ENCODE data around the gene CREBL2.
"Not testable (repeated sequence)": the region's sequence is repeated elsewhere in the genome, so short reads cannot be mapped to it uniquely, and the experiment has no call there.

Gene CREBL2

DNA sequence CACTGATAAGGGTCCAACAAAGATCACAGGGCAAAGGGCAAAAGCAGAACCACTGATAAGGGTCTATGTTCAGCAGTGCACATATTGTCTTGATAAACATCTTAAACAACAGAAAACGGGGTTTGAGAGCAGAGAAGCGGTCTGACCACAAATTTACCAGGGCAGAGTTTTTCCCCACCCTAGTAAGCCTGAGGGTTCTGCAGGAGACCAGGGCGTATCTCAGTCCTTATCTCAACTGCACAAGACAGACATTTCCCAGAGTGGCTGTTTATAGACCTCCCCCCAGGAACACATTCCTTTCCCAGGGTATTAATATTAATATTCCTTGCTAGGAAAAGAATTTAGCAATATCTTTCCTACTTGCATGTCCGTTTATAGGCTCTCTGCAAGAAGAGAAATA, 28.3 kb downstream of the CREBL2 start:
- peak; percentile 25 for DNase-seq (ENCODE audit: low read depth)

DNA sequence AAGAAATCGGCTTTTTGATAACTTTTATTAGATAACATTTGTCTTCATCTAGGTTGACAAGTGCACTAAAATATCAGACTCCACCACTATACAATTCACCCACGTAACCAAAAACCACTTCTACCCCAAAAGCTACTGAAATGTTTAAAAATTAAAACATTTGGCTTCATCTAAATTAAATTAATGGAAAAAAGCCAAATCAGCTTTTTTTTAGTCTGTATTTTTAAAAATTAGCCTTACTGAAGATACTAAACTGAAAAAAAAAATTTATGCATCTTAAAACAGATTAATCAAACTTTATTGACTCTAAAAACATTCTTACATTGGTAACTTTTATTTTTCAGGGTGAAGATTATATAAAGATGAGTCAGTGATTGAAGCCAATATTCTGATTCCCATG, 30.0 kb downstream of the CREBL2 start:
- DNase-seq (ENCODE audit: low read depth): no peak

DNA sequence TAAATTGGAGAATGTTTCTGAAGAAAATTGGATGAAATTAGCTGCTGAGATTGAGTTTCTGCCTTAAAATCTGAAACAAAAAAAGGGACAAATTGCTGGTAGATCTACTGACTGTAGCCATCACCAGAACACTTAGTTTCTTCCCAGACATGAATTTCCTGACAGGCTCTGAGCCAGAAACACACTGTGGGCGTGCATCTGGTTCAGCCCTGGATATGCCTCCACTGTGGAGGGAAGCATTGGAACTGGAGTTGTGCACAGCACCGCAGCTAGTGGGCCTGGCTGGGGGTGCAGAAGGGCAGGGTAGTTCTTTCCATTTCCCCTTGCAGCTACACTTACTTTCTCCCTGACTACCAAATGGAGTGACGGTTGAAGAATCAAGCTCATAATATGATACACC, 31.2 kb downstream of the CREBL2 start:
- DNase-seq (ENCODE audit: low read depth): no peak

DNA sequence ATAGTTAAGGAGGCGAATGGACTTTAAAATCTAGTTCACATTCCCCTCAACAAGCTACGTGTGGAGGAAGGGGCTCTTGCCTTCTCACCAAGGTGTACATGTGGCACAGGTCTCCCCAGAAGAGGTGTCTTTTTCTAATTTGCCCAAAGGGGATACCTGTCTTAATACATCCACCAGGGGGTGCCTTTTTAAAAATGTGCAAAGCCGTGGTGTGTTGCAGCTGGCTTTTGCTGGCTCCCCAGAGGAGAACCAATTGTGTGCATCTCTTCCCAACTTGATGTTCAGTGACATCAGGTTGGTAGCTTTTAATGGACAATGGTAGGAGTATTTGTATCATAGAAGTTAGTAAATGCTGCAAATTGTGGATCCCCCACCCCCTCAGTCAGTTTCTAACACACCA, 33.8 kb downstream of the CREBL2 start:
- no peak for DNase-seq (ENCODE audit: low read depth)

DNA sequence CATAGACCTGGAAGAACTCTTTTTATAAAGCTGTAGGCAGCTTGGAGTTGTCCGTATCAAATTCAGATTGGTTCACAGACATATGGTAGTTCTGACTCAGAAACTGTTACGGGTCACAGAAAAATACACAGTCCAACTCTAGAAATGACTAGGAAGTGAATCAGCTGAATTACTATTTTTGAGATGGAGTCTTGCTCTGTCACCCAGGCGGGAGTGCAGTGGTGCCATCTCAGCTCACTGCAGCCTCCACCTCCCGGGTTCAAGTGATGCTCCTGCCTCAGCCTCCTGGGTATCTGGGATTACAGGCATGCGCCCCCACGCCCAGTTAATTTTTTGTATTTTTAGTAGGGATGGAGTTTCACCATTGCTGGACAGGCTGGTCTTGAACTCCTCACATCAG, 34.3 kb downstream of the CREBL2 start:
- DNase-seq (ENCODE audit: low read depth): not testable (repeated sequence)

DNA sequence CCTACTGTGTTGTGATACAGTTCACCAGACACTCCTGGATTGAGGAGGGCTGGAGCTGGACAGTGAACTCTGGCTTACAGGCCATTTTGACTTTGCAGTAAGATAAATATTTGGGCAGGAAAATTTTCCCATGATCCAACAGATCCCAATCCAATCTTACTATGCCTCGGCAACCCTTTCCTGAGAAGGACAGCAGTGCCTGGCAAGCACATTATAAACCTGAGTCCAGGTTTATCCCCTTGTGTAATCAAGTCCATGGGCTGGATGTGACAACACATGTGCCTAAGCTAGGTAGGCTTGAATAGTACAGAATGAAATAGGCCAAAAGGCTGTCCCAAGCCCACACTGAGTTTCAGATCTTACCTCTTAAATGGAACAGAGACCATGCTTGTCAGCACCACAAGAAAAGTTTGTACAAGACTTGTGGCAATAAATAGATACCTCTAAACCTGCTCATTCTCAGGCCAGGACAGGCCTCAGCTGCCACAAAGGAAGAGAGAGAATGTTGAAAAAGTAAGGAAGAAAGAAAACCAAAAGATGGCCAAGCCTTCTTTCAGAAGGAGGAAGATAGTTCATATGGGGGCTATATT, 34.9 kb downstream of the CREBL2 start:
- no peak for DNase-seq (ENCODE audit: low read depth)

DNA sequence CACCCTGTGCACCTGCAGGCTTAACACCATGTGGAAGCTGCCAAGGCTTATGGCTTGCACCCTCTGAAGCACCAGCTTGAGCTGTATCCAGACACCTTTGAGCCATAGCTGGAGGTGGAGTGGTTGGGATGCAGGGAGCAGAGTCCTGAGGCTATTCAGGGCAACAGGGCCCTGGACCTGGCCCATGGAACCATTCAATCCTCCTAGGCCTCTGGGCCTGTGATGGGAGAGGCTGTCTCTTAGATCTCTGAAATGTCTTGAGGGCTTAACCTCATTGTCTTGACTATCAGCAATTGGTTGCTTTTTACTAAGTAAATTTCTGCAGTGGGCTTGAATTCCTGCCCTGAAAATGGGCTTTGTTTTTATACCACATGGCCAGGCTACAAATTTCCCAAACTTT, 36.6 kb downstream of the CREBL2 start:
- DNase-seq (ENCODE audit: low read depth): no peak

DNA sequence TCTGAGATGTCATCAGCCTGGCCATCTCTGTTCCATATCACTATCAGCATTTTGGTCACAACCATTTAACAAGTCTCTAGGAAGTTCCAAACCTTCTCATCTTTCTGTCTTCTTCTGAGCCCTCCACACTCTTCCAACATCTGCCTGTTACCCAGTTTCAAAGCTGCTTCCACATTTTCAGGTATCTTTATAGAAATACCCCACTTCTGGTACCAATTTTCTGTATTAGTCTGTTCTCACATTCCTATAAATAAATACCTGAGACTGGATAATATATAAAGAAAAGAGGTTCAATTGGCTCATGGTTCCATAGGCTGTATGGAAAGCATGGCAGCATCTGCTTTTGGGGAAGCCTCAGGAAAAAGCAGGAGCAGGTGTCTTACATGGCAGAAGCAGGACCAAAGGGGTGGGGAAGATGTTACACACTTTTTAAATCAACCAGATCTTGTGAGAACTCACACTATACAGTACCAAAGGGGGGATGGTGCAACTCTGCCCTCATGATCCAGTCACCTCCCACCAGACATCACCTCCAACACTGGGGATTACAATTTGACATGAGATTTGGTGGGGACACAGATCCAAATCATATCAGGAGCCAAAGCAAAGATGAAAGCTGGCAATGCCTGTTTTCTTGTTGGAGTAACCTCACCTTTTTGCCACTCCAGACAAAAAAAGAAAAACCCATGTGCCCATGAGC, 37.4 kb downstream of the CREBL2 start:
- DNase-seq (ENCODE audit: low read depth): no peak

DNA sequence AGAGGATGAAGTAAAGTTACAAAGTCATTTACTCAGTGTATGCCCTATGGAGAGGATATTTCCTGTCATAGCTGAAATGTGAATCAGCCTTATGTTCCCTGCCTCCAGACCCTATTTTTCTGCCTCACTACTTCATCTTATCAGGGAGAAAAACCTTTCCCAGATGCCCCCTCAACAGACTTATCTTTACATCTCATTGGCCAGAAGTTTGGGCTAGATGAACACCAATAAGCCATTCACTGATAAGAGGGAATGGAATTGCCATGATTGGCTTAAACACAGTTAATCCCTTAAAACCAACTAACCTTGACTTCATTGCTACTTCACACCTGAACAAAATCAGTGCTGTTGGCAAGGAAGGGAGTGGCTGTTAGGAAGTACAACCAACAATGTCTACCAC, 40.1 kb downstream of the CREBL2 start:
- DNase-seq (ENCODE audit: low read depth): no peak

DNA sequence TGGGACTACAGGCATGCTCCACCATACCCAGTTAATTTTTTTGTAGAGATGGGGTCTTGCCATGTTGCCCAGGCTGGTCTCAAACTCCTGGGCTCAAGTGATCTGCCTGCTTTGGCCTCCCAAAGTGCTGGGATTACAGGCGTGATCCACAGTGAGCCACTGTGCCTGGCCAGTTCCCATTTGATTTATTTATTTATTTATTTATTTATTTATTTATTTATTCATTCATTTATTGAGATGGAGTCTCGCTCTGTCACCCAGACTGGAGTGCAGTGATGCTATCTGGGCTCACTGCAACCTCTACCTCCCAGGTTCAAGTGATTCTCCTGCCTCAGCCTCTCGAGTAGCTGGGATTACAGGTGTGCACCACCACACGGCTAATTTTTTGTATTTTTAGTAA, 41.0 kb downstream of the CREBL2 start:
- not testable (repeated sequence) for DNase-seq (ENCODE audit: low read depth)

DNA sequence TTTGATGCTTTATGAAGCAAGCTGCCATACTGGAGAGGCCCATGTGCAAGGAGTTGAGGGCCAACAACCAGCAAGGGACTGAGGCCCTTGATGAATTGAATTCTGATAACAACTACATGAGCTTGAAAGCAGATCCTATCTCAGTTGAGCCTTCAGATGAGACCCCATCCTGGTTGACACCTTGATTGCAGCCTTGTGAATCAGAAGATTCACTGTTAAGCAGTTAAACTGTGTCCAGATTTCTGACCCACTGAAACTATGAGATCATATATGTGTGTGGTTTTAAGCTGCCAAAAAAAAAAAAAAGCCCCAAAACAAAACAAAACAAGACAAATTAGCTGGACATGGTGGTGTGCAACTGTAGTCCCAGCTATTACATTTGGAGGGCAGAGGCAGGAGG, 42.2 kb downstream of the CREBL2 start:
- no peak for DNase-seq (ENCODE audit: low read depth)

DNA sequence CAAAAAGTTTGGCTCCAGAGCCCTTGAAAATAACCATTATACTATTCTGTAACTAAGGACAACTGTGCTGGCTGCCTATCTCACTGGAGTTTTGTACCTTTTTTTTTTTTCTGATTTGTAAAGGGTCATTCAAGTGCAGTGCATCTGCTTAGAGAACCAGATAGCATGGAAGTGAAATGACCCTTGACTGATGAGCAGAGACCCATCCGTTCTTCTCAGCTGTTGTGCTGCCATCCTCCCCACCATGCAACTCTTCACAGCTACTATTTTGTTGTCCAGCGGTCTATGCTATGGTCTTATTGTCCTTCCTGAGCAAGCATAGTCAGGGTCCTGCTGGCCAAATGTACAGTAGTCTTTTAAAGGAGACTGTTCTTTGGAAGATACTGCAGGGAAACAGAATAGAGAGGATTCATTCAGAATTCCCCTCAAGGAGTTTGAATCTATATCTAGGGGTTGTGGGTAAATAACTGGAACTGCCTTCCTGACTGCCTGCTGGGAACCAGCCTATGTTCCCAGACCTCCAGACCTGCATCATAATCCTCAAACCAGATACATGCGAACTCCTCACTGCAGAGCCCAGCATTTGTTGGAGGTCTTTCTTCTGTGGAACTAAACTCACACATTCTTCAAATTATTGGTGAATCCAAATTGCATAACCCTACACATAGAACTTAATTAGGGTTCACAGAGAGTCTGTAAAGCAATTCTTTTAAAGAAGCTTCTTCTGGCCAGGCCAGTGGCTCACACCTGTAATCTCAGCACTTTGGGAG, 43.2 kb downstream of the CREBL2 start:
- no peak for DNase-seq (ENCODE audit: low read depth)

DNA sequence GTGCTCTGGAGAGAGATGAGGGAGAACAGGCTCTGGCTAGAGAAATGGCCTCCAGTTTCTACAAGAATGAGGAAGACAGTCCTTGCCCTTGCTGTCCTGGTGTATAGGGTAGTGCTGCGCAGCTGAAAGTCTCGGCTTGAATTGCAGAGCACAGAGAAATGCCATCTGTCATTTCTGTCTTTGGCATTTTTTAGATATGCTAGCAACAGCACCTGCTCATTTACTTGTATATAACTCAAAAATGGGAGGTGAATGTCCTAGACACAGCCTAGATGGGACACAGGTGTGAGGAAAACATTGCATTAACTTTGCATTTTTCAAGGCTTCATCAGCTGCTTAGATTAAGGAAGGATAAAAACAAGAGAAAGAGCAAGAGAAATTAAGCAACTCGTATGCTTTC, 48.5 kb downstream of the CREBL2 start:
- DNase-seq (ENCODE audit: low read depth): no peak

DNA sequence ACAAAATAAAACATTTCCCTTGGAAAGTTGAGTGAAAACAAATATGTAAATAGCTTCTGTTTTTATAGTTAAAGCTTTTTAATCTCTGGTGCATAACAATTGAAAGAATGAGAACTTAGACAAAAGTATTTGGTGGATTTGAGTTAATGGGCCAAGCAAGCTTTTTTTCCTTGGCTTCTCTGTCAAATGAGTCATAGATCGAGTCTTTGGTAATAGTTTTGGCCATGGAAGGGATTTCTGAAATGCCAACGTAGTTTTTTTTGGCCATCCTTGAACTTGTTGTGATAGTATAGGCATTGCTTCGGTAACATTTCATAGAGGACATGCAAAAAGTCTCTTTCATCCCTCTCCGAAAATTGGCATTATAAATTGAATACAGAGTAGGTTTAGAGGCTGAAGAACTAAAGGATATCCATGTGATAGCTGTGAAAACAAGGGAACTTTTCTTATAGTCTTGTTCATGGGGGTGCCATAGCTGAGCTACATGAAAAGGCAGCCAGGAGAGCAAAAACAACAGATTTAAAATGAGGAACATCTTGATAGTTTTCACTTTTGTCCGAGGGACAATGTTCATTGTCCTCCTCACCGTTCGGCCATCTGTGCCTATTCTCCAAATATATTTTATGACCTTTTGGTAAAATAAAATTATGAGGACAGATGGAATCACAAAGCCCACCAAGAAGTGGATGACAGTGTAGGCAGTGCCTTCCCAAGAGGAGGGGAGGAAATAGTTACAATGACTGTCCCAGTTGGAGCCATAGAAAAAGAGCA, 49.6 kb downstream of the CREBL2 start:
- no peak for DNase-seq (ENCODE audit: low read depth)

DNA sequence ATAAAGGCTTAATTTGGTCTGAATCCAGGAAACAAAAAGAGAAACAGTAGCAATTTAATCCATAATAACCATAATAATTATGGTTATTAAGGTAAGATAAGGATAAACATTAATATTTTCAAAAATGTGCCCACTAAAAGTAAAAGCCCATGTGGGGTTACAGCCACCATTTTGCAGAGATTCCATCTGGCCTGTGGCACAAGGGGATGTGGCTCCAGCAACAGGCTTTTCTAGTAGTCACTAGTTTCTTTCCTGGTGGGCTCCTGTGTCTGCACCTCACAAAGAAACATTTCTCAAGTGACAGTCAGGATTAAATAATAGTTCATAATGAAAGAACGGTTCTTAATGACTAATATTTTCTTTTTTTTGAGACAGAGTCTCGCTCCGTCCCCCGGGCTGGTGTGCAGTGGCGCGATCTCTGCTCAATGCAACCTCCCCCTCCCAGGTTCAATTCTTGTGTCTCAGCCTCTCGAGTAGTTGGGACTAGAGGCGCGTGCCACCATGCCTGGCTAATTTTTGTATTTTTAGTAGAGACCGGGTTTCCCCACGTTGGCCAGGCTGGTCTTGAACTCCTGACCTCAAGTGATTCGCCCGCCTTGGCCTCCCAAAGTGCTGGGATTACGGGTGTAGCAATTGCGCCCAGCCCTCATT, 52.1 kb downstream of the CREBL2 start:
- DNase-seq (ENCODE audit: low read depth): no peak

DNA sequence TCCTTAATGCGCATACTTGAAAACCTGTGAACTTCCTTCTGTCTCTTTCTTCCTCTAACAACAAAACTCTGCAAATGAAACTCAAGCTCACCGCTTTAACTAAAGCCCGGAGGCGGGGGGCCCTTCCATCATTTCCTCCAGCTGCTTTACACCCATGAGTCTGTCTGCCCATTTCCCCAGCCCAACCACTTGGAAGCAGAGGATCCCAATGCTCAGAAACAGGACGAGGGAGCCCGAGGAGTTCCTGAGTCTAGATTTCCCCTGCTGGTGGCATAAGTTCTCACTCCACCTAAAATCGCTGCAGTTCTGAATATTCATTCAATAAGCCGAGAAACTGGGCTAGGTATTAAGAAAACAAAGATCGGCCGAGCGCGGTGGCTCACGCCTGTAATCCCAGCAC, 53.5 kb downstream of the CREBL2 start:
- no peak for DNase-seq (ENCODE audit: low read depth)

DNA sequence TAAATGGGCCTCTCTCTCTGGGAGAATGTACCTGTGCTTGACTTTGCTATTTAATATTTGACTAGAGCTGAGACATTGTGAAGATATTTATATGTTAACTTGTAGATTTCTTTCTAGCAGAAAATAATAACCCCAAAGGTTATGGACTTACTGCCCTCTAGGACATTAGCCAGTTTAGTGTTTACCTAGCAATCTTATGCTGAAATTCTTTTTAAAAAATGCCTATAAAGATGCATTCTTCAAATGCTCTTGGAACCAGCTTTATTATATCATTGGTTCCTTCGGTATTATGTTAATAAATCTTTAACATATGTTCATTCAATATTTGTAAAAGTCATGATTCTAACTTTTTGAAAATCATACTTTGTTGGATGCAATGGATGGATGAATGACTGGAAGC, 56.3 kb downstream of the CREBL2 start:
- no peak for DNase-seq (ENCODE audit: low read depth)

DNA sequence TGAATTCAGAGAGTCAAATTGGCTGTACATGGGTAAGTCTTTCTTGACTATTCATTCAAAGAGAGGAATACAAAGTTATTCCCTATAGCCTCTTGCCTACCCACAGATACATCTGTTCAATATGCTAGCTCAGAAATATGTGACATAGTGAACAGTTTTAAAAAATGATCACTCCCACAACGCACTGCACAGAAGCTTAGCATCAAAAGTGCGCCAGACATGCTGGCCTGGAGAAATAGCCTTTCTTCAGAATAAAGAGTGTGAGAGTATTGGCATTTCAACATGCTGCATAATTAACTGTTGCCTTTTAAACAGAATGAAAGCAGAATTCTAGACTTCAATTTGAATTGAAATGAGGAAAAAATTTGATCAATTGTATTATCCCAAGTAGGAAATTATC, 57.3 kb downstream of the CREBL2 start:
- no peak for DNase-seq (ENCODE audit: low read depth)

DNA sequence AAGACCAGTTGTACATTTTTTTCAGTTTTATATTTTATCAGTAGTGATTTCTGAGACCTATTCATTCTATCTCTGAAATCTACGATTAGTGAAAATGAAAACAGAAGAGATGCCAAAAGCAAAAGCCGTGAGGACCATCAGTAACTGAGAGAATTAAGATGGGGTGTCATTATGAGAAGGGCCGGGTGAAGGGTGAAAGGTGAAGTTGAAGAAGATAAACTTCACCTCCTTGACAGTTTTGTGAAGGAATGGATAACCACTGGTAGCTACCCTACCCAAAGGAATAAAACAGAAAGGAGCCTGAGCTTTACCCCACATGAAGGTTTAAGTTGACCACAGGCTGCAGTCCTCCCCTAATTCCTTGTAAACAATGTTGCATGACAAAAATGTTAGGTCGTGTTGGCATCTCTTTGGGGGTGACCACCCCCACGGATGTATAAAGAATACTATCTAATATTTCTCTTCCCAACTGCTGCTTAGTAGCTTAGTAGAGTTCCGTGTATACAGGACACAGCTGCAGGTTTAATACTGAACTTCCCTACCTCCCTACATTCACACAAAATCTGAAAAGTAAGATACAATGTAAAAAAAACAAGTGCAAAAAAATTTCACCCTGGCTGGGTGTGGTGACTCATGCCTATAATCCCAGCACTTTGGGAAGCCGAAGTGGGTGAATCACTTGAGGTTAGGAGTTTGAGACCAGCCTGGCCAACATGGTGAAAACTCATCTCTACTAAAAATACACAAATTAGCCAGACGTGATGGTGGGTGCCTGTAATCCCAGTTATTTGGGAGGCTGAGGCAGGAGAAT, 60.4 kb downstream of the CREBL2 start:
- no peak for DNase-seq (ENCODE audit: low read depth)

DNA sequence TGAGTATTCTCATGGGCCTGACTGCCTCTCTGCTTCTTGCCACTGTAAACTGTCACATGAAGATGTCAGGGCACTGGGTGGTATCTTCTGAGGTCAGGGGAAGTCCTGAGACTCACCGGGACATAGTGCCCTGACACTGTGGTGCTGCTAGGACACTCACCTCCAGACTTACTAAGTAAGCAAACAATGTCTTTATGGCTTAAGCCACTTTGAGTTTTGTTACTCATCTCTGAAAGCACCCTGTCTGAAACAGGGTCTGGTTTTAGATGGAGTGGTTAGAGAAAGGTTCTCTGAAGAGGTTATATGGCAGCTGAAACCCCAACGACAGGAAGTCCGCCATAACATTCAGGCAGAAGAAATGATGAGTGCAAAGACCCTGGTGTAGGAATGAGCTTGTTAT, 61.6 kb downstream of the CREBL2 start:
- no peak for DNase-seq (ENCODE audit: low read depth)

DNA sequence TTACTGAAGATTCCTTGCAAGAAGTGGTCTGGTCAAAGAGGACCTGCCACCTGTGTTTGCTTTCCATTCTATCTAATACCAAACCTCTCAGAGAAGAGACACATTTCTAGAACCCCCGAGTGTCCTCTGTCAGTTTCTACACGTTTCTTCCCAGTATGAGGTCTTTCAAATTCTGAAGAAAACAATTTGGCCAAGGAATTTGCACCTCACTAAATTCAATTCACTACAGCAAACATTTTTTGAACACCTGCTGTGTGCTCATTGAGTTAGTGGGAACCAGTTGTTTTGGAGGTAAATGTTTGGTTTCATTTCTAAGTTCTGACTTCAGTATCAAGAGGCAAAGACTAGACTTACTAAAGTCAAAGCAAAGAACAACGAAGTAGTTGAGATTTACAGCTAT, 64.9 kb downstream of the CREBL2 start:
- no peak for DNase-seq (ENCODE audit: low read depth)
